ENCODE data around the gene DGKH. TPM values are rescaled to one million over a fixed set of nuclear protein-coding genes. Genes with fewer than 3 reads are reported as not detected.

The DGKH gene
- total RNA-seq, 1 experiment from 2014 or later = 5.2 TPM

DNA sequence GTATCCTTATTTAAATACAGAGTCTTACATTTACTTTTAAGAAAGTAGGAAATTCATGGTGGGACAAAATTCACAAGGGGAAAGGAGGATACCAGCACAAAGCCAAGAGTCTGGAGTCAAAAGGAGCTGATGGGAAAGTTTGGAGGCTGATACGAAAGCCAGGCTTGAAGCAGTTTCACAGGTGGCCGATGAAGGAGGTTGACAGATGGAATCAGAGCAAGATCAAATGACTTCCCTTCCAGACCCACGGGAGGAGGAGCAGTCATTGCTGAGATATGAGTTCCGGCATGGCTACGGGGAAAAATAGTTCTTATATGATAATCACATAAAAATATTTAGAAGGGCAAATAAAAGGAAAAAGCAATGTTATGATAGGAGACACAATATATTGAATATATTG is 65.0 kb downstream of the DGKH start:
- no TSS peak for BruUV-seq (replicated peaks)
- H3K36me3 ChIP-seq (ENCODE audit: control insufficient read depth, insufficient read depth, low read length) = no peaks in the 10 kb centered on the region
- no peaks in the 10 kb centered on the region for H3K4me1 Mint-ChIP-seq (ENCODE audit: low read depth, unreplicated experiment)
- no peak for TF ChIP-seq CTCF (IDR thresholded peaks at IDR 0.05; ENCODE audit: insufficient read depth in 1 of 2, low read depth in 1 of 2, low read length in 1 of 2, severe bottlenecking in 1 of 2, unreplicated experiment in 1 of 2)
- no peaks in the 10 kb centered on the region for H3K9me3 ChIP-seq
- H3K27me3 Mint-ChIP-seq (ENCODE audit: insufficient read depth, unreplicated experiment) = no peaks in the 10 kb centered on the region
- peaks cover 16% of the 10 kb centered on the region for H3K4me1 ChIP-seq
- no peak overlapping the region for H3K27ac Mint-ChIP-seq (ENCODE audit: unreplicated experiment)
- POLR2A ChIA-PET = no interaction called here
- no peaks in the 10 kb centered on the region for H3K9me3 Mint-ChIP-seq (ENCODE audit: unreplicated experiment)
- no peaks in the 10 kb centered on the region for H3K36me3 Mint-ChIP-seq (ENCODE audit: insufficient read depth, unreplicated experiment)
- DNase-seq = no peak
- CTCF ChIA-PET = no interaction called here
- no peak overlapping the region for H3K4me3 Mint-ChIP-seq (ENCODE audit: unreplicated experiment)
- intact Hi-C loops (cut with micrococcal nuclease; ENCODE audit: unreplicated experiment) = loop anchor here (5.0 to 10.0 kb wide), 2 partner anchors 66 to 759 kb away; partner anchors contain the start of gene DGKH
- no peak overlapping the region for H3K4me3 ChIP-seq (ENCODE audit: low read depth, low read length)
- no peaks in the 10 kb centered on the region for H3K27me3 ChIP-seq (replicated peaks; ENCODE audit: control insufficient read depth, insufficient read depth, low read length)

GRCh38 chr13:42114278-42114677 is 65.8 kb downstream of the DGKH start:
- ChIA-PET POLR2A (no interaction called here), CTCF (interaction anchor here (0.6 kb wide), 1 partner anchor 443 kb away, joined by 3 read pairs; no protein-coding TSS in a partner anchor)
- no peaks in the 10 kb centered on the region for H3K36me3 Mint-ChIP-seq (ENCODE audit: insufficient read depth, unreplicated experiment)
- H3K27me3 Mint-ChIP-seq (ENCODE audit: insufficient read depth, unreplicated experiment) = no peaks in the 10 kb centered on the region
- TF ChIP-seq CTCF (IDR thresholded peaks at IDR 0.05; ENCODE audit: insufficient read depth in 1 of 2, low read depth in 1 of 2, low read length in 1 of 2, severe bottlenecking in 1 of 2, unreplicated experiment in 1 of 2) = no peak
- DNase-seq = no peak
- H3K4me3 ChIP-seq (ENCODE audit: low read depth, low read length) = no peak overlapping the region
- peaks cover 16% of the 10 kb centered on the region for H3K4me1 ChIP-seq
- H3K4me3 Mint-ChIP-seq (ENCODE audit: unreplicated experiment) = no peak overlapping the region
- H3K9me3 Mint-ChIP-seq (ENCODE audit: unreplicated experiment) = no peaks in the 10 kb centered on the region
- H3K27ac Mint-ChIP-seq (ENCODE audit: unreplicated experiment) = no peak overlapping the region
- H3K9me3 ChIP-seq = no peaks in the 10 kb centered on the region
- no TSS peak for BruUV-seq (replicated peaks)
- no peaks in the 10 kb centered on the region for H3K36me3 ChIP-seq (ENCODE audit: control insufficient read depth, insufficient read depth, low read length)
- H3K27me3 ChIP-seq (replicated peaks; ENCODE audit: control insufficient read depth, insufficient read depth, low read length) = no peaks in the 10 kb centered on the region
- intact Hi-C loops (cut with micrococcal nuclease; ENCODE audit: unreplicated experiment) = loop anchor here (5.0 to 10.0 kb wide), 2 partner anchors 67 to 759 kb away; partner anchors contain the start of gene DGKH
- H3K4me1 Mint-ChIP-seq (ENCODE audit: low read depth, unreplicated experiment) = no peaks in the 10 kb centered on the region

DNA sequence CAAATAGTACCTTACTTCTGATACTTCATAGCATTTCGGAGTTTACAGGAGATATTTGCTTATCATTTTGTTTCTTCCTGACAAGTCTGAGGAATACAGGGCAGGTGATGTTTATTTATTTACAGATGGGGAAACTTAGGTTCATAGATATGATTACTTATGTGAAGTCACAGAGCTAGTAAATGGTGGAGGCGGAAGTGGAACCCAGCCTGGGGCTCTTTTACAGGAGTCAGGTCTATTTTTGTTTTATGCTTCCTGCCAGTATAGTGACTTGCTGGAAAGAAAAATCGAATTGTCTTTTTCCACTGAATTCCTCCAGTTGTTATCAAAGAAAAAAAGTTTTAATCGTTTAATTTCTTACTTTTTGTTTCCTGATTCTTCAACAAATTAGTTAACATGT is 66.5 kb downstream of the DGKH start:
- H3K4me3 Mint-ChIP-seq (ENCODE audit: unreplicated experiment) = no peak overlapping the region
- Histone ChIP-seq H3K36me3 (ENCODE audit: control insufficient read depth, insufficient read depth, low read length) (no peaks in the 10 kb centered on the region), H3K9me3 (no peaks in the 10 kb centered on the region), H3K4me1 (peaks cover 15% of the 10 kb centered on the region), H3K4me3 (ENCODE audit: low read depth, low read length) (no peak overlapping the region), H3K27me3 (replicated peaks; ENCODE audit: control insufficient read depth, insufficient read depth, low read length) (no peaks in the 10 kb centered on the region)
- no peaks in the 10 kb centered on the region for H3K27me3 Mint-ChIP-seq (ENCODE audit: insufficient read depth, unreplicated experiment)
- H3K36me3 Mint-ChIP-seq (ENCODE audit: insufficient read depth, unreplicated experiment) = no peaks in the 10 kb centered on the region
- TF ChIP-seq CTCF (IDR thresholded peaks at IDR 0.05; ENCODE audit: insufficient read depth in 1 of 2, low read depth in 1 of 2, low read length in 1 of 2, severe bottlenecking in 1 of 2, unreplicated experiment in 1 of 2) = no peak
- no peak overlapping the region for H3K27ac Mint-ChIP-seq (ENCODE audit: unreplicated experiment)
- H3K9me3 Mint-ChIP-seq (ENCODE audit: unreplicated experiment) = no peaks in the 10 kb centered on the region
- ChIA-PET POLR2A (no interaction called here), CTCF (no interaction called here)
- no peak for DNase-seq
- H3K4me1 Mint-ChIP-seq (ENCODE audit: low read depth, unreplicated experiment) = no peaks in the 10 kb centered on the region
- no TSS peak for BruUV-seq (replicated peaks)
- intact Hi-C loops (cut with micrococcal nuclease; ENCODE audit: unreplicated experiment) = loop anchor here (5.0 to 10.0 kb wide), 2 partner anchors 68 to 760 kb away; partner anchors contain the start of gene DGKH
